ENCODE measurements around the gene HLA-DMB. TPM values are rescaled to one million over a fixed set of nuclear protein-coding genes. Genes with fewer than 3 reads are reported as not detected.
A peak's percentile ranks its signal among the peaks of the same experiment; 100 is the strongest.

HLA-DMB gene
- total and polyA plus RNA-seq, 10 of the 15 experiments (the other 5 are each of a cell fraction or from before 2014, with no cell fraction given): 114 to 173 (median 150) TPM

DNA sequence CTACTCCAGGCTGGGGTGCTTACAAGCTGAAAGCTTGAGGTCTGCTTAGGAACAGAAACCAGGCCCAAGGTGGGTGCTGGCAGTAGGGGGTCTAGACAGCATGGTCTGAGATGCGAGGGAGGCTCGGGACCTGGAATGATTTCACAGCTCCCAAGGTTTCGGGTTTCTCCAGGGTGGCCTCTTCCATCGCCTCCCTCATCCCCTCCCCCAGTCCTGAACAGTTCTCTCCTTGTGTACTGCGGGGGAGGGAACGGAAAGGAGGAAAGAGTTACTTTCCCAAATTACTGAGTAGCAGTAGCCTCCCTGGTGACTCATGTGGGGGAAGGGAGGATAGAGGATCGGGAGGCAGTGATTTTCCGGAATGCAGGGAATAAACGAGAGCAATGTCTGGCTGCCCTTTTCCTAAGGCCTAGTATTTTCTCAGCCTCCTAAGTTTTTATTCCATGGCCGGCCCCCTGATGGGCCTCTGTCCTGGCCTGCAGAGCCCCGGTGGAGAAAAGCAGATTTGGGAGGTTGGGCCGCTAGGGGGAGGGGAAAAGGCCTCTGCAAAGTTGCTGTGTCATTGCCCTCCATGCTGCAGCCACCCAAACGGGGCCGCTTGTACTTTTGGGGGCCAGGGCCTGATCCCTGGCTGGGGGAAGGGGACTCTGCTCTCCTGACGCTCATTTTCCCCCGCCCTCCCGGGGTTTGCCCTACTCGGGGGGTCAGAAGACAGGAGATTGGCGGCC is 29.0 kb upstream of the HLA-DMB start (continued):
- TF ChIP-seq, protein P1, sequence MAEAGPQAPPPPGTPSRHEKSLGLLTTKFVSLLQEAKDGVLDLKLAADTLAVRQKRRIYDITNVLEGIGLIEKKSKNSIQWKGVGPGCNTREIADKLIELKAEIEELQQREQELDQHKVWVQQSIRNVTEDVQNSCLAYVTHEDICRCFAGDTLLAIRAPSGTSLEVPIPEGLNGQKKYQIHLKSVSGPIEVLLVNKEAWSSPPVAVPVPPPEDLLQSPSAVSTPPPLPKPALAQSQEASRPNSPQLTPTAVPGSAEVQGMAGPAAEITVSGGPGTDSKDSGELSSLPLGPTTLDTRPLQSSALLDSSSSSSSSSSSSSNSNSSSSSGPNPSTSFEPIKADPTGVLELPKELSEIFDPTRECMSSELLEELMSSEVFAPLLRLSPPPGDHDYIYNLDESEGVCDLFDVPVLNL (IDR thresholded peaks at IDR 0.05; ENCODE audit: low read depth, low read length): no peak
- TF ChIP-seq RAD51 (IDR thresholded peaks at IDR 0.05) (no peak), ZNF592 (IDR thresholded peaks at IDR 0.05) (no peak), RCOR1 (conservative IDR thresholded peaks at IDR 0.05; ENCODE audit: low read depth, low read length) (no peak), SREBF2 (IDR thresholded peaks at IDR 0.05; ENCODE audit: low read length) (no peak; the same call in 1 of the 2 replicates), NFYB (IDR thresholded peaks at IDR 0.05; ENCODE audit: insufficient read depth, low read depth, low read length) (no peak), JUNB (IDR thresholded peaks at IDR 0.05) (no peak; the same call in 1 of the 2 replicates), SMC3 (IDR thresholded peaks at IDR 0.05; ENCODE audit: borderline replicate concordance, low read length) (no peak), WRNIP1 (IDR thresholded peaks at IDR 0.05; ENCODE audit: borderline replicate concordance, low read depth, low read length) (peak; percentile 76; the same call in 1 of the 2 replicates), SRF (IDR thresholded peaks at IDR 0.05; ENCODE audit: low read depth in 2 of 2, low read length in 2 of 2) (no peak), SKIL (IDR thresholded peaks at IDR 0.05; ENCODE audit: low read depth, poor library complexity, severe bottlenecking) (no peak), GABPA (IDR thresholded peaks at IDR 0.05; ENCODE audit: low read depth) (no peak), EP300 (IDR thresholded peaks at IDR 0.05; ENCODE audit: borderline replicate concordance in 1 of 2, control insufficient read depth in 1 of 2, low read depth in 2 of 2, low read length in 2 of 2) (no peak), TARDBP (IDR thresholded peaks at IDR 0.05; ENCODE audit: borderline replicate concordance) (no peak), BRCA1 (IDR thresholded peaks at IDR 0.05; ENCODE audit: low read depth, low read length) (no peak)
- TF ChIP-seq, protein P2, sequence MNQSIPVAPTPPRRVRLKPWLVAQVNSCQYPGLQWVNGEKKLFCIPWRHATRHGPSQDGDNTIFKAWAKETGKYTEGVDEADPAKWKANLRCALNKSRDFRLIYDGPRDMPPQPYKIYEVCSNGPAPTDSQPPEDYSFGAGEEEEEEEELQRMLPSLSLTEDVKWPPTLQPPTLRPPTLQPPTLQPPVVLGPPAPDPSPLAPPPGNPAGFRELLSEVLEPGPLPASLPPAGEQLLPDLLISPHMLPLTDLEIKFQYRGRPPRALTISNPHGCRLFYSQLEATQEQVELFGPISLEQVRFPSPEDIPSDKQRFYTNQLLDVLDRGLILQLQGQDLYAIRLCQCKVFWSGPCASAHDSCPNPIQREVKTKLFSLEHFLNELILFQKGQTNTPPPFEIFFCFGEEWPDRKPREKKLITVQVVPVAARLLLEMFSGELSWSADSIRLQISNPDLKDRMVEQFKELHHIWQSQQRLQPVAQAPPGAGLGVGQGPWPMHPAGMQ (IDR thresholded peaks at IDR 0.05; ENCODE audit: borderline replicate concordance): no peak
- TF ChIP-seq, protein P3, sequence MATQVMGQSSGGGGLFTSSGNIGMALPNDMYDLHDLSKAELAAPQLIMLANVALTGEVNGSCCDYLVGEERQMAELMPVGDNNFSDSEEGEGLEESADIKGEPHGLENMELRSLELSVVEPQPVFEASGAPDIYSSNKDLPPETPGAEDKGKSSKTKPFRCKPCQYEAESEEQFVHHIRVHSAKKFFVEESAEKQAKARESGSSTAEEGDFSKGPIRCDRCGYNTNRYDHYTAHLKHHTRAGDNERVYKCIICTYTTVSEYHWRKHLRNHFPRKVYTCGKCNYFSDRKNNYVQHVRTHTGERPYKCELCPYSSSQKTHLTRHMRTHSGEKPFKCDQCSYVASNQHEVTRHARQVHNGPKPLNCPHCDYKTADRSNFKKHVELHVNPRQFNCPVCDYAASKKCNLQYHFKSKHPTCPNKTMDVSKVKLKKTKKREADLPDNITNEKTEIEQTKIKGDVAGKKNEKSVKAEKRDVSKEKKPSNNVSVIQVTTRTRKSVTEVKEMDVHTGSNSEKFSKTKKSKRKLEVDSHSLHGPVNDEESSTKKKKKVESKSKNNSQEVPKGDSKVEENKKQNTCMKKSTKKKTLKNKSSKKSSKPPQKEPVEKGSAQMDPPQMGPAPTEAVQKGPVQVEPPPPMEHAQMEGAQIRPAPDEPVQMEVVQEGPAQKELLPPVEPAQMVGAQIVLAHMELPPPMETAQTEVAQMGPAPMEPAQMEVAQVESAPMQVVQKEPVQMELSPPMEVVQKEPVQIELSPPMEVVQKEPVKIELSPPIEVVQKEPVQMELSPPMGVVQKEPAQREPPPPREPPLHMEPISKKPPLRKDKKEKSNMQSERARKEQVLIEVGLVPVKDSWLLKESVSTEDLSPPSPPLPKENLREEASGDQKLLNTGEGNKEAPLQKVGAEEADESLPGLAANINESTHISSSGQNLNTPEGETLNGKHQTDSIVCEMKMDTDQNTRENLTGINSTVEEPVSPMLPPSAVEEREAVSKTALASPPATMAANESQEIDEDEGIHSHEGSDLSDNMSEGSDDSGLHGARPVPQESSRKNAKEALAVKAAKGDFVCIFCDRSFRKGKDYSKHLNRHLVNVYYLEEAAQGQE (IDR thresholded peaks at IDR 0.05; ENCODE audit: low read depth, low read length): no peak

All from GM12878 (cell line).